H1 (cell line): ENCODE measurements around the gene TSSC4. TPM values are rescaled to one million over a fixed set of nuclear protein-coding genes. Genes with fewer than 3 reads are reported as not detected.

ENCODE experiments used
- CTCF ChIA-PET: fragments of 300-600 bp; sonication (Branson Sonifier 250); formaldehyde crosslinking; loops from one replicate; lab custom pipeline; 2021; ENCODE audit not compliant: partially characterized antibody; lab: Charles Lee
- POLR2A ChIA-PET: fragments of 300-600 bp; sonication (Branson Sonifier 250); formaldehyde crosslinking; loops from one replicate; lab custom pipeline; 2021; ENCODE audit warnings: inconsistent platforms; ENCODE audit not compliant: partially characterized antibody; lab: Charles Lee
- DNase-seq, 2 experiments: peaks; one replicate each; pipeline versions ENCODE4 v3.0.0 to v3.0.0-alpha.2; 2010 to 2022; ENCODE audit warnings: low spot score in 2 of 2, low read depth in 1 of 2, mixed read lengths in 1 of 2
- FAIRE-seq: peaks from 2 replicates; lab custom pipeline; 2011; peaks lifted over from hg19 to GRCh38; lab: Jason Lieb, UNC
- H2AFZ ChIP-seq: 2 replicates; pipeline ENCODE4 v1.8.1; 2012; ENCODE audit warnings: low read length, inconsistent platforms
- H2AK5ac ChIP-seq: 2 replicates; pipeline ENCODE4 v1.6.1; 2013; ENCODE audit warnings: low read depth, low read length
- H2BK120ac ChIP-seq: replicated peaks from 2 replicates; pipeline ENCODE3; 2013; ENCODE audit warnings: low read depth, low read length, inconsistent platforms
- H2BK12ac ChIP-seq: 2 replicates; pipeline ENCODE4 v1.6.1; 2013; ENCODE audit warnings: low read depth, low read length
- H2BK15ac ChIP-seq: 2 replicates; pipeline ENCODE4 v1.6.1; 2013; ENCODE audit warnings: low read length
- H2BK20ac ChIP-seq: 2 replicates; pipeline ENCODE4 v1.6.1; 2013; ENCODE audit warnings: low read length
- H2BK5ac ChIP-seq: 2 replicates; pipeline ENCODE4 v1.6.1; 2013; ENCODE audit warnings: low read depth, low read length
- H3K14ac ChIP-seq: 2 replicates; pipeline ENCODE4 v1.6.1; 2013; ENCODE audit warnings: inconsistent platforms; ENCODE audit not compliant: insufficient read length
- H3K18ac ChIP-seq: 2 replicates; pipeline ENCODE4 v1.6.1; 2013; ENCODE audit warnings: low read length; ENCODE audit errors: extremely low read depth
- H3K23ac ChIP-seq: 2 replicates; pipeline ENCODE4 v1.6.1; 2013; ENCODE audit warnings: inconsistent platforms; ENCODE audit not compliant: insufficient read length
- H3K23me2 ChIP-seq: 2 replicates; pipeline ENCODE4 v1.6.1; 2013; ENCODE audit warnings: low read depth, low read length
- H3K27ac ChIP-seq: 2 replicates; pipeline ENCODE4 v1.6.1; 2011; ENCODE audit warnings: low read depth, low read length, inconsistent platforms
- H3K27me3 ChIP-seq, 4 experiments: replicated peaks in 1 of 4; 1 replicate in 1 of 4; 2 replicates in 3 of 4; pipeline versions ENCODE4 v1.6.1 to v1.8.1; 2011 to 2013; ENCODE audit warnings: low read length in 3 of 4, mild to moderate bottlenecking in 3 of 4, inconsistent platforms in 2 of 4, mixed read lengths in 2 of 4, moderate library complexity in 1 of 4; ENCODE audit not compliant: control insufficient read depth in 3 of 4, insufficient read depth in 3 of 4; ENCODE audit errors: extremely low read depth in 1 of 4
- H3K36me3 ChIP-seq, 4 experiments: 2 replicates each; pipeline versions ENCODE4 v1.6.1 to v1.8.1; 2011 to 2013; ENCODE audit warnings: mild to moderate bottlenecking in 4 of 4, low read length in 3 of 4, moderate library complexity in 2 of 4, control low read depth in 1 of 4, inconsistent platforms in 1 of 4; ENCODE audit not compliant: insufficient read depth in 4 of 4, control insufficient read depth in 2 of 4
- H3K4ac ChIP-seq: replicated peaks from 2 replicates; pipeline ENCODE3; 2013; ENCODE audit warnings: low read length, low read depth, mixed read lengths, inconsistent platforms; ENCODE audit not compliant: insufficient read length
- H3K4me1 ChIP-seq, 4 experiments: replicated peaks in 1 of 4; 1 replicate in 1 of 4; 2 replicates in 3 of 4; pipeline versions ENCODE4 v1.6.1 to v1.8.1; 2011 to 2013; ENCODE audit warnings: low read length in 3 of 4, inconsistent platforms in 2 of 4, mixed read lengths in 1 of 4; ENCODE audit not compliant: insufficient read depth in 4 of 4, control insufficient read depth in 3 of 4
- H3K4me2 ChIP-seq, 2 experiments: 2 replicates each; pipeline versions ENCODE4 v1.6.1 to v1.8.1; 2011 to 2013; ENCODE audit warnings: low read depth in 2 of 2, low read length in 2 of 2, control low read depth in 1 of 2, inconsistent platforms in 1 of 2, mild to moderate bottlenecking in 1 of 2; ENCODE audit not compliant: insufficient read depth in 1 of 2
- H3K4me3 ChIP-seq, 4 experiments: fragments of 200-600, 300-600 bp in 1 of 4; sonication (generic), shearing (Covaris generic), sonication (Bioruptor Twin) in 1 of 4; 2 replicates each; pipeline versions ENCODE4 v1.5.1 to v1.8.1; 2011 to 2016; ENCODE audit warnings: low read length in 4 of 4, low read depth in 3 of 4, control low read depth in 2 of 4, inconsistent platforms in 2 of 4, mild to moderate bottlenecking in 2 of 4, mixed read lengths in 1 of 4, moderate library complexity in 1 of 4; ENCODE audit not compliant: insufficient read depth in 2 of 4; ENCODE audit errors: extremely low read depth in 1 of 4
- H3K56ac ChIP-seq: replicated peaks from 2 replicates; pipeline ENCODE3; 2013; ENCODE audit warnings: low read depth, mild to moderate bottlenecking, mixed read lengths, low read length, inconsistent platforms; ENCODE audit not compliant: insufficient read length
- H3K79me1 ChIP-seq: 2 replicates; pipeline ENCODE4 v1.6.1; 2013; ENCODE audit warnings: low read depth, low read length, control low read depth
- H3K79me2 ChIP-seq, 2 experiments: 2 replicates each; pipeline versions ENCODE4 v1.6.1 to v1.8.1; 2012 to 2013; ENCODE audit warnings: low read length in 2 of 2, mild to moderate bottlenecking in 2 of 2, inconsistent platforms in 1 of 2; ENCODE audit not compliant: insufficient read depth in 2 of 2, control insufficient read depth in 1 of 2
- H3K9ac ChIP-seq, 4 experiments: replicated peaks in 1 of 4; 1 replicate in 1 of 4; 2 replicates in 3 of 4; pipeline versions ENCODE4 v1.6.1 to v1.8.1; 2011 to 2013; ENCODE audit warnings: low read depth in 3 of 4, low read length in 3 of 4, control low read depth in 2 of 4, mild to moderate bottlenecking in 2 of 4, moderate library complexity in 2 of 4, inconsistent platforms in 1 of 4; ENCODE audit errors: extremely low read depth in 1 of 4
- H3K9me3 ChIP-seq, 2 experiments: 2 replicates each; pipeline versions ENCODE4 v1.6.1 to v1.8.1; 2012 to 2013; ENCODE audit warnings: mild to moderate bottlenecking in 2 of 2, moderate library complexity in 2 of 2, control low read depth in 1 of 2, inconsistent platforms in 1 of 2, low read depth in 1 of 2, low read length in 1 of 2, mixed read lengths in 1 of 2; ENCODE audit not compliant: insufficient read depth in 2 of 2
- H4K20me1 ChIP-seq, 2 experiments: replicated peaks in 1 of 2; 2 replicates each; pipeline versions ENCODE3 to v1.8.1; 2011 to 2013; ENCODE audit warnings: inconsistent platforms in 2 of 2, low read length in 2 of 2, mild to moderate bottlenecking in 1 of 2; ENCODE audit not compliant: insufficient read depth in 2 of 2, control insufficient read depth in 1 of 2
- H4K5ac ChIP-seq: 2 replicates; pipeline ENCODE4 v1.6.1; 2013; ENCODE audit warnings: low read length, low read depth, mixed read lengths, inconsistent platforms; ENCODE audit not compliant: insufficient read length
- H4K8ac ChIP-seq: 2 replicates; pipeline ENCODE4 v1.8.0; 2013; ENCODE audit warnings: mild to moderate bottlenecking, moderate library complexity, low read length, inconsistent platforms; ENCODE audit not compliant: insufficient read depth; ENCODE audit errors: extremely low read depth
- H4K91ac ChIP-seq: replicated peaks from 2 replicates; pipeline ENCODE3; 2013; ENCODE audit warnings: low read length, mixed read lengths, inconsistent platforms; ENCODE audit not compliant: insufficient read length
- ATF2 ChIP-seq: IDR thresholded peaks from 2 replicates; pipeline ENCODE4 v1.6.1; 2012; ENCODE audit warnings: low read length, inconsistent platforms
- BRCA1 ChIP-seq: IDR thresholded peaks from 2 replicates; pipeline ENCODE4 v1.6.1; 2012; ENCODE audit warnings: low read depth, low read length, improper control_type of control experiment
- CBX5 ChIP-seq: fragments of 300-800, 300-1000 bp; sonication (generic); IDR thresholded peaks from 2 replicates; pipeline ENCODE4 v1.7.1; 2016; ENCODE audit warnings: antibody characterized with exemption, low read length, low read depth
- GABPA ChIP-seq: IDR thresholded peaks from 2 replicates; pipeline ENCODE4 v1.6.1; 2011; ENCODE audit warnings: mild to moderate bottlenecking, low read length, moderate library complexity, borderline replicate concordance; ENCODE audit not compliant: insufficient read depth
- HDAC2 ChIP-seq, 2 experiments: fragments of 300-600 bp in 1 of 2; sonication (generic) in 1 of 2; IDR thresholded peaks; 2 replicates each; pipeline ENCODE4 v1.6.1; 2011 to 2012; ENCODE audit warnings: low read depth in 2 of 2, low read length in 2 of 2, mild to moderate bottlenecking in 2 of 2, moderate library complexity in 2 of 2, borderline replicate concordance in 1 of 2, inconsistent platforms in 1 of 2
- JUN ChIP-seq: IDR thresholded peaks from 2 replicates; pipeline ENCODE4 v1.6.1; 2011; ENCODE audit warnings: low read depth, mild to moderate bottlenecking, improper control_type of control experiment, low read length
- KDM5A ChIP-seq: fragments of 200-600 bp; IDR thresholded peaks from 2 replicates; pipeline ENCODE4 v1.7.1; 2012; ENCODE audit warnings: mild to moderate bottlenecking, low read length, inconsistent platforms, mixed read lengths
- MAX ChIP-seq: IDR thresholded peaks from 2 replicates; pipeline ENCODE4 v1.6.1; 2012; ENCODE audit warnings: inconsistent platforms
- NANOG ChIP-seq: IDR thresholded peaks from 2 replicates; pipeline ENCODE4 v1.6.1; 2011; ENCODE audit warnings: low read length, low read depth, mild to moderate bottlenecking, inconsistent platforms; ENCODE audit not compliant: insufficient read depth, poor library complexity, severe bottlenecking
- SIX5 ChIP-seq: IDR thresholded peaks from 2 replicates; pipeline ENCODE4 v1.6.1; 2011; ENCODE audit warnings: mild to moderate bottlenecking, low read depth, low read length
- TCF12 ChIP-seq: IDR thresholded peaks from 2 replicates; pipeline ENCODE4 v1.6.1; 2011; ENCODE audit warnings: low read depth, mild to moderate bottlenecking, low read length
- WGBS, 2 experiments: shearing (Covaris generic) in 1 of 2; methylation state at CpG; one replicate each; pipeline versions ENCODE4 v1.1.6 to v1.1.7; 2013 to 2015; ENCODE audit warnings: low lambda C conversion rate in 2 of 2, mixed read lengths in 2 of 2, inconsistent platforms in 1 of 2, low coverage in 1 of 2, missing lambda C conversion rate in 1 of 2; ENCODE audit not compliant: insufficient replicate concordance in 2 of 2, insufficient coverage in 1 of 2, insufficient read length in 1 of 2; ENCODE audit errors: extremely low coverage in 1 of 2, missing lambda C conversion rate in 1 of 2; 5-methylcytosine and 5-hydroxymethylcytosine counted together
- polyA plus RNA-seq, 7 experiments: library from polyadenylated mRNA; depleted of rRNA in 3 of 7; stranded (reverse) in 5 of 7; unstranded in 2 of 7; fragments of >200 nt in 5 of 7; fragments of 200-250 nt in 2 of 7; gene quantifications; 1 replicate in 5 of 7; 2 replicates in 1 of 7; 4 replicates in 1 of 7; pipeline versions ENCODE4 v1.2.1 to v1.2.3, GENCODE V29; 2011 to 2013; ENCODE audit warnings: missing spikeins in 2 of 7, mixed read lengths in 2 of 7
- total RNA-seq: library from RNA; stranded (reverse); fragmentation: NEBNext Ultra II Directional; extraction: Animal tissue kit (Norgen Biotek cat#: 25700); gene quantifications from 2 replicates; pipeline ENCODE4 v1.2.1, GENCODE V29; 2021

Gene TSSC4
- total and polyA plus RNA-seq, 2 of the 8 experiments (the other 6 are each of a cell fraction or from before 2014, with no cell fraction given): 34.0 to 39.3 TPM

- Histone ChIP-seq H3K23me2 (no peaks in the 10 kb centered on the region), H3K14ac (no peak overlapping the region), H2BK120ac (no peak overlapping the region), H3K9ac (no peak overlapping the region), H3K23ac (no peak overlapping the region), H4K20me1 (peaks cover 0 to 1% of the 10 kb centered on the region in 2 experiments), H2AFZ (no peak overlapping the region), H3K36me3 (no peaks in the 10 kb centered on the region), H2BK20ac (no peak overlapping the region), H2BK12ac (no peak overlapping the region), H3K27ac (no peak overlapping the region), H3K27me3 (0 out of 7 replicates have a peak, but pooled peaks cover 0 to 2% (median 0%) of the 10 kb centered on the region in 4 experiments), H4K91ac (no peak overlapping the region), H4K8ac (no peak overlapping the region; the same call in 1 of the 2 replicates), H3K4me1 (no peaks in the 10 kb centered on the region), H3K56ac (no peak overlapping the region), H3K9me3 (no peaks in the 10 kb centered on the region), H3K4me2 (no peak overlapping the region), H2AK5ac (no peak overlapping the region), H4K5ac (no peak overlapping the region), H3K4me3 (no peak overlapping the region), H3K4ac (no peak overlapping the region), H3K18ac (no peak overlapping the region), H3K79me1 (no peaks in the 10 kb centered on the region), H2BK5ac (no peak overlapping the region), H2BK15ac (no peak overlapping the region), H3K79me2 (no peaks in the 10 kb centered on the region)
- POLR2A ChIA-PET: interaction anchor here (3.1 kb wide), 1 partner anchor 12 kb away, joined by 34 read pairs; the partner anchor contains the start of gene CD81
- no peak for FAIRE-seq
- no peak for DNase-seq
- WGBS, 2 experiments: 95% methylated on average over 16 of the region's 16 CpGs; no CpG with 5 or more reads in 1 of the 2 experiments
- CTCF ChIA-PET: interaction anchor here (1.7 kb wide), 1 partner anchor 60 kb away, joined by 9 read pairs; no protein-coding TSS in a partner anchor
- no peak for TF ChIP-seq HDAC2 (IDR thresholded peaks at IDR 0.05; ENCODE audit: borderline replicate concordance in 1 of 2, low read depth in 2 of 2, low read length in 2 of 2)
- TF ChIP-seq MAX: no peak
- no peak for TF ChIP-seq NANOG
- no peak for TF ChIP-seq BRCA1
- no peak for TF ChIP-seq GABPA
- TF ChIP-seq KDM5A: no peak
- TF ChIP-seq CBX5: no peak
- no peak for TF ChIP-seq SIX5
- no peak for TF ChIP-seq ATF2
- no peak for TF ChIP-seq TCF12
- no peak for TF ChIP-seq JUN
These were observed 34.9 kb upstream of the TSSC4 start for GRCh38 chr11:2365571-2366210.
